Thyroid gland (tissue), 4 donors: ENCODE data around the gene OSBPL1A.

ENCODE experiments used
- POLR2A ChIP-seq, 2 donors: fragments of 450-650 bp; IDR thresholded peaks; one replicate each; pipeline ENCODE4 v1.6.1; 2017; ENCODE audit warnings: antibody characterized with exemption in 2 of 2, mild to moderate bottlenecking in 2 of 2, moderate library complexity in 1 of 2
- TF ChIP-seq, protein P1 (sequence below), 6 experiments: fragments of 200-600 bp in 3 of 6; fragments of 450-650 bp in 3 of 6; sonication (generic) in 3 of 6; IDR thresholded peaks; one replicate each; pipeline ENCODE4 v1.5.1; 2016 to 2019; ENCODE audit warnings: antibody characterized with exemption in 6 of 6, mild to moderate bottlenecking in 2 of 6, inconsistent platforms in 1 of 6, moderate library complexity in 1 of 6

DNA sequence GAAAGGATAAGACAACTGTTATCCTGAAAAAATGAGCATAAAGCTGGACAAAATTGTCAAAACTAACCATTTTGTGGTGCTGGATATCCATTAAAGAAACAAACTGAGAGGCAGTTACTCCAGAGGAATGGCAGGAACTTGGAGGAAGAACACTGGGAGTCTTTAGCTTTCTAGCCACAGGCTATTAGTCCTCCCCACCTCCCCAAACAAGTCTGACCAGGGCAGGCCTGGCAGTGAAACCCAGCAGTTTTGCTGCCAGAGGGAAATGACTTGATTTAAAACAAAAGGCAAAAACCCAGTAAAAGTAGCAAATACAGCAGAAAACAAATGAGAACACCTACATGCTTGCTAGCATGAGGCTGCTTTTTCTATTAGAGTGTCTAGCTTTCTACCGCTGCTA lies 34.9 kb downstream of the OSBPL1A start:
- TF ChIP-seq POLR2A (IDR thresholded peaks at IDR 0.05), result no peak
- TF ChIP-seq, protein P1, sequence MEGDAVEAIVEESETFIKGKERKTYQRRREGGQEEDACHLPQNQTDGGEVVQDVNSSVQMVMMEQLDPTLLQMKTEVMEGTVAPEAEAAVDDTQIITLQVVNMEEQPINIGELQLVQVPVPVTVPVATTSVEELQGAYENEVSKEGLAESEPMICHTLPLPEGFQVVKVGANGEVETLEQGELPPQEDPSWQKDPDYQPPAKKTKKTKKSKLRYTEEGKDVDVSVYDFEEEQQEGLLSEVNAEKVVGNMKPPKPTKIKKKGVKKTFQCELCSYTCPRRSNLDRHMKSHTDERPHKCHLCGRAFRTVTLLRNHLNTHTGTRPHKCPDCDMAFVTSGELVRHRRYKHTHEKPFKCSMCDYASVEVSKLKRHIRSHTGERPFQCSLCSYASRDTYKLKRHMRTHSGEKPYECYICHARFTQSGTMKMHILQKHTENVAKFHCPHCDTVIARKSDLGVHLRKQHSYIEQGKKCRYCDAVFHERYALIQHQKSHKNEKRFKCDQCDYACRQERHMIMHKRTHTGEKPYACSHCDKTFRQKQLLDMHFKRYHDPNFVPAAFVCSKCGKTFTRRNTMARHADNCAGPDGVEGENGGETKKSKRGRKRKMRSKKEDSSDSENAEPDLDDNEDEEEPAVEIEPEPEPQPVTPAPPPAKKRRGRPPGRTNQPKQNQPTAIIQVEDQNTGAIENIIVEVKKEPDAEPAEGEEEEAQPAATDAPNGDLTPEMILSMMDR (IDR thresholded peaks at IDR 0.05), result no peak
